Endothelial cell of umbilical vein (primary cell): ENCODE measurements around the gene ACOX1.

Source experiments
- CTCF ChIP-seq, 2 donors: IDR thresholded peaks; 1 replicate in 1 of 2; 2 replicates in 1 of 2; pipeline ENCODE4 v1.5.1; 2011; ENCODE audit warnings: low read length in 2 of 2, mild to moderate bottlenecking in 2 of 2, moderate library complexity in 2 of 2, control low read depth in 1 of 2, inconsistent platforms in 1 of 2, low read depth in 1 of 2; ENCODE audit not compliant: insufficient read depth in 1 of 2; ENCODE audit errors: extremely low read depth in 1 of 2
- EZH2 ChIP-seq: IDR thresholded peaks from 2 replicates; pipeline ENCODE4 v1.6.1; 2012; ENCODE audit warnings: borderline replicate concordance, low read depth, mild to moderate bottlenecking, moderate library complexity, low read length, inconsistent platforms; ENCODE audit not compliant: severe bottlenecking
- FOS ChIP-seq: IDR thresholded peaks from 2 replicates; pipeline ENCODE4 v1.6.1; 2011; ENCODE audit warnings: mild to moderate bottlenecking, low read length, moderate library complexity, borderline replicate concordance; ENCODE audit not compliant: insufficient read depth
- MAX ChIP-seq: IDR thresholded peaks from 2 replicates; pipeline ENCODE4 v1.6.1; 2011; ENCODE audit not compliant: insufficient read depth, insufficient read length
- MYC ChIP-seq: IDR thresholded peaks from one replicate; pipeline ENCODE4 v1.6.1; 2011; ENCODE audit warnings: mild to moderate bottlenecking, low read depth, low read length
- POLR2A ChIP-seq: IDR thresholded peaks from 2 replicates; pipeline ENCODE4 v1.6.1; 2012; ENCODE audit warnings: low read depth, mild to moderate bottlenecking, control low read depth, low read length
- POLR2AphosphoS5 ChIP-seq: IDR thresholded peaks from 2 replicates; pipeline ENCODE4 v1.6.1; 2012; ENCODE audit warnings: low read depth, mild to moderate bottlenecking, control low read depth, low read length, moderate library complexity; ENCODE audit not compliant: insufficient read depth

- TF ChIP-seq MAX (no peak), CTCF (IDR thresholded peaks at IDR 0.05; ENCODE audit: extremely low read depth in 1 of 2, insufficient read depth in 1 of 2, low read depth in 1 of 2, low read length in 2 of 2) (no peak), EZH2 (no peak), MYC (no peak), POLR2A (no peak), FOS (peak; percentile 55), POLR2AphosphoS5 (peak; percentile 63)
Observed at GRCh38 chr17:75970011-75970523, 8.9 kb downstream of the ACOX1 start.
